Activated T-cell treated with anti-CD3 and anti-CD28 coated beads, Interleukin-2, amount 50 U/mL, for 4 hours (primary cell): ENCODE measurements around the gene CAV3. TPM values are rescaled to one million over a fixed set of nuclear protein-coding genes. Genes with fewer than 3 reads are reported as not detected.

Experiments used
- ATAC-seq, 2 donors: fragments of 200-7000 bp; cut with Tn5 transposase; one replicate each; pipeline ENCODE4 v1.10.0; 2021
- DNase-seq: peaks from one replicate; pipeline ENCODE4 v3.0.0-alpha.2; 2020
- H3K27me3 Mint-ChIP-seq: one replicate; pipeline ENCODE4 v1.8.0; 2021; ENCODE audit warnings: low read depth, mixed read lengths
- H3K36me3 Mint-ChIP-seq: one replicate; pipeline ENCODE4 v1.8.0; 2022; ENCODE audit warnings: mixed read lengths; ENCODE audit not compliant: insufficient read depth
- H3K4me1 Mint-ChIP-seq: one replicate; pipeline ENCODE4 v1.8.0; 2021; ENCODE audit warnings: low read depth, mixed read lengths
- H3K4me3 Mint-ChIP-seq: one replicate; pipeline ENCODE4 v1.8.0; 2021; ENCODE audit warnings: mild to moderate bottlenecking, moderate library complexity, mixed read lengths
- H3K9me3 Mint-ChIP-seq: one replicate; pipeline ENCODE4 v1.8.0; 2021; ENCODE audit warnings: mixed read lengths
- total RNA-seq, 3 donors: library from RNA; stranded (reverse); gene quantifications; one replicate each; pipeline ENCODE4 v1.2.1, GENCODE V29; 2021

The CAV3 gene
- total RNA-seq, 3 donors from 2014 or later: not detected

DNA sequence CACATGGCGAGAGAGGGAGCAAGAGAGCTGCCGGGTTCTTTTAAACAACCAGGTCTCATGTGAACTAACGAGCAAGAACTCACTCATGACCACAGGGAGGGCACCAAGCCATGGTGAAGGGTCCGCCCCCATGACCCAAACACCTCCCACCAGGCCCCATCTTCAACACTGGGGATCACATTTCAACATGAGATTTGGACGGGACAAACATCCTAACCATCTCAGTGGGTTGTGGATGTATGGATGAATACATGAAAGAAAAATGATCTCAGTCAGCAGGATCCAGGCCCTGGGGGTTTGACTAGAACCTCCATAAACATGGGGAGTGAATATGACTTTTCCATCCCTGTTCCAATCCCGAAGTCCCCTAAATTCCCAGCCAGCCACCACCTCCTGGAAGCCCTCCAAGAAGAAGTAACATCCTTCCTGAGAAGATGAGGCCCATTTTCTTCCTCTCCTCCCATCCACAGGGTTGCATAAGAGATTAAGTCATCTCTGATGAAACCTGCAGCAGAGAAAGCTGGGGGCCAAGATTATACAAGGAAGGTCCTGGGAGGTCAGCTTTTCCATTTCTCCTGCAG, 9.5 kb downstream of the CAV3 start:
- Mint-ChIP-seq H3K36me3 (no peaks in the 10 kb centered on the region), H3K9me3 (no peaks in the 10 kb centered on the region), H3K27me3 (no peaks in the 10 kb centered on the region), H3K4me1 (no peaks in the 10 kb centered on the region), H3K4me3 (no peak overlapping the region)
- DNase-seq: no peak
- ATAC-seq: no peak

DNA sequence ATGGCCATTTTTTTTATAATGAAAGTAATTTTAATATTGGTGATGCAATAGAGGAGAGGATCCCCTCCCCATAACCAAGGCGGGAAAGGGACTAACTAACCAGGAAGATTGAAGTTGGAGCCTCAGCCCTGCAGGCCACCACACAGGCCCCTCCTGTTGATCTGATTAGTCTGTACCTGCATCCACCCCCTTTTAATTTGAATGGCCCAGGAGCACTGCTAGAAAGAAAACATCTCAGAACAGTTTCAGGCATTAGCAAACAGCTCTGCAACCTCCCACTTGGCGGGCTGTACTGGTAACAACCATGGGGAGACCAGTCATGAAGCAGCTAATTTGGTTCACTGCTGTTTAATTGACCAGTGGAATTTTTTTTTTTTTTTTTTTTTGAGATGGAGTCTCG, 10.3 kb downstream of the CAV3 start:
- no peak overlapping the region for H3K4me3 Mint-ChIP-seq
- H3K4me1 Mint-ChIP-seq: no peaks in the 10 kb centered on the region
- no peaks in the 10 kb centered on the region for H3K27me3 Mint-ChIP-seq
- no peaks in the 10 kb centered on the region for H3K36me3 Mint-ChIP-seq
- no peaks in the 10 kb centered on the region for H3K9me3 Mint-ChIP-seq
- DNase-seq (no peak), ATAC-seq (no peak)

DNA sequence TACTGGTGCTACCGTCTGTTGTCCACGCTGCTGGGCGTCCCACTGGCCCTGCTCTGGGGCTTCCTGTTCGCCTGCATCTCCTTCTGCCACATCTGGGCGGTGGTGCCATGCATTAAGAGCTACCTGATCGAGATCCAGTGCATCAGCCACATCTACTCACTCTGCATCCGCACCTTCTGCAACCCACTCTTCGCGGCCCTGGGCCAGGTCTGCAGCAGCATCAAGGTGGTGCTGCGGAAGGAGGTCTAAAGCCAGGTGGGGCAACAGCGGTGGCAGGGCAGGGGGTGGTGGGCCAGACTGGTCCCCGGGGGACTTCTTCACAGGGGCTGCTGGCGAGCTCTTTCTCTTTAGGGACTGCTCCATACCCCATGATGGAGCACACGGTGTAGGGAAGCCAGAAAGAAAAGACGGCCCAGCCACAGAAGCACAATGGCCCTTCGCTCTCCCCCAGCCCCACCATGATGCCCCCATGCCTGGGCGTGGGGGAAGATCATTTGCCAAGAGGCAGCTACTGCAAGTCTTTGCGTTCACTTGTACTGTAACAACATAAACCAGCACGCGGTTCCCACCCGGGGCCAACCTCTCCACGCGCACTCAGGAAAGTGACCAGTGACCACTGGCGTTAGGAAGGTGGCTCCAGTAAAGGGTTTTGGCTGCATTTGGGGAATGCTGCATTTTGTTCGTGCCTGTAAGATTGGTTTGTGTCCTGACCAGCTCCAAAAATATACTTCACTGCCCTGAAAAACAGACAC, 12.2 kb downstream of the CAV3 start:
- Mint-ChIP-seq H3K4me1 (no peaks in the 10 kb centered on the region), H3K9me3 (no peaks in the 10 kb centered on the region), H3K4me3 (no peak overlapping the region), H3K36me3 (no peaks in the 10 kb centered on the region), H3K27me3 (no peaks in the 10 kb centered on the region)
- ATAC-seq: no peak
- no peak for DNase-seq

DNA sequence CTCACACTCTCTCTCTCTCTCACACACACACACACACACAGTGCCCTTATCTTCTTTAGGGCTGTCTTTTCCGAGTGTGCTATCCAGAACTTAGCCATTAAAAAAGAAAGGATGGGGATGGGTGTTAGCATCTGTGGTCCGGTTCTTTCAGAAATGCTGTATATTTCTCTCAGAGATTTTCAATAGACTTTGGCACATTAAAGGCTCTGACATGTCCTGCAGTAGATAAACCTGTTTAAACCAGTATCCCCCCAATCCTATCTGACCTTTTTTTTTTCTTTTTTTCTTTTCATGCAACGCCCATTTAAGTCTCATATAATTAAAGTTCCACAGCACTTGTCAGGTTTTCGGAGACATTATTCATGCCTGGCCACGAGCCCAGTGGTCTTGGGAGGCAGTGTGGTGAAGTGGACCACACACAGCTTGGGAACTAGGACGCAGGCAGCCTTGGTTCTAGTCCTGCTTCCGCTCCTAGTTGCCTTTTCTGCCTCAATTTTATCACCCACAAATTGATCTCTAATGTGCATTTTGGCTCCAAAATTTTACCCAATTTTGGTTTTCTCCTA, 13.3 kb downstream of the CAV3 start:
- Mint-ChIP-seq H3K9me3 (no peaks in the 10 kb centered on the region), H3K4me1 (no peaks in the 10 kb centered on the region), H3K27me3 (no peaks in the 10 kb centered on the region), H3K4me3 (no peak overlapping the region), H3K36me3 (no peaks in the 10 kb centered on the region)
- ATAC-seq (no peak), DNase-seq (no peak)

DNA sequence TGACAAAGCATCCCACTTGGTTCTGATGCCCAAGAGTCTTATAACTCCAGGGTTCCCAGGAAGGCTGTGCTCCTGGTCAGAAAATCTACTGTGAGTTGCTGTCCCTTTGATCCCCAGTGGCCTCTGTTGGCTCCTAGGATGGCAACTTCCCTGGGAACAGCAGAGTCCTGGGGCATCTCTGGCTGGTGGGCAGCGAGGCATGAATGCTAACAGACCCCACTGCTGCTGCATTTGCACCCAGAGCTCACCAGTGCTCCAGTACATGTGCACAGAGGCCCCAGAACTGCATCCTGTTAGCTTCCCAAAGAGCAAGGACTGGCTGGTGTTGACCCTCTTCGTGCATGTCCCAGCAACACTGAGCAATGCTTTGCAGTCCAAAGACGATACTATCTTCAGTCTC, 15.7 kb downstream of the CAV3 start:
- H3K4me1 Mint-ChIP-seq: no peaks in the 10 kb centered on the region
- no peaks in the 10 kb centered on the region for H3K27me3 Mint-ChIP-seq
- no peaks in the 10 kb centered on the region for H3K9me3 Mint-ChIP-seq
- ATAC-seq (no peak), DNase-seq (no peak)
- H3K36me3 Mint-ChIP-seq: no peaks in the 10 kb centered on the region
- no peak overlapping the region for H3K4me3 Mint-ChIP-seq

DNA sequence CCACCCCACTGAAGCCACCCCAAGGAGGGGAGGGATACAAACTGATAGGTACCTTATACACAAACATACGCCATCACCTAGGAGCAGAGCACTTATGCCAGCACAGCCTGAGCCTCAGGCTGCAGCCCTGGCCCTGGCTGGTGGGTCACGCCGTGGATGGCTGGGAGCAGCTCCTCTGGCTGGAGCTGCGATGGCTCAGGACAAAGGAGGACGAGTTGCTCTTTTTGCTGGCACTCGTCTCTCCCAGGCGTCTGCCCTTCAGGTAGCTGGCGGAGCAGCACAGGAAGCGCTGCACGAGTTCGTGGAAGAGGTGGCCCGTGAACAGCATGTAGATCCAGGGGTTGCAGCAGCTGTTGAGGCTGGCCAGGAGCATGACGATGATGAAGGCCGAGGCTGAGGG, 19.2 kb downstream of the CAV3 start:
- H3K27me3 Mint-ChIP-seq: no peaks in the 10 kb centered on the region
- no peak for DNase-seq
- no peaks in the 10 kb centered on the region for H3K9me3 Mint-ChIP-seq

DNA sequence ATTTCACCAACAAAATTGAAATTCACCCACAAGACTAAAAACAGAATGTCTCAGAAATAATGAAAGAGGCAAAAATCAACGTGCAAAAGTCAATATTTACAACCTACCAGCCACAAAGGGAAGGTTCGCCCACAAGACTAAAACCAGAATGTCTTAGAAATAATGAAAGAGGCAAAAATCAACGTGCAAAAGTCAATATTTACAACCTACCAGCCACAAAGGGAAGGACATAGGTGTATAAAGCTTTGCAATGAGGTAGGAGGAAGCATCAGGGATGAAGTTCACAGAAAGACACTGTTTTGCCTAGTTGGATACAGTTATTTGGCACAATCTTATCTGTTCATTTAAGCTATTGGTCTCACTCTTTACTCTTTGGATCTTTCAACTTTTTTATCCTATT, 21.5 kb downstream of the CAV3 start:
- Mint-ChIP-seq H3K36me3 (no peaks in the 10 kb centered on the region), H3K9me3 (no peaks in the 10 kb centered on the region), H3K4me3 (no peak overlapping the region), H3K27me3 (no peaks in the 10 kb centered on the region), H3K4me1 (no peaks in the 10 kb centered on the region)
- ATAC-seq: no peak
- no peak for DNase-seq

More for the DNA sequence above, 19.2 kb downstream of the CAV3 start:
- Mint-ChIP-seq H3K4me1 (no peaks in the 10 kb centered on the region), H3K4me3 (no peak overlapping the region), H3K36me3 (no peaks in the 10 kb centered on the region)
- ATAC-seq: no peak

DNA sequence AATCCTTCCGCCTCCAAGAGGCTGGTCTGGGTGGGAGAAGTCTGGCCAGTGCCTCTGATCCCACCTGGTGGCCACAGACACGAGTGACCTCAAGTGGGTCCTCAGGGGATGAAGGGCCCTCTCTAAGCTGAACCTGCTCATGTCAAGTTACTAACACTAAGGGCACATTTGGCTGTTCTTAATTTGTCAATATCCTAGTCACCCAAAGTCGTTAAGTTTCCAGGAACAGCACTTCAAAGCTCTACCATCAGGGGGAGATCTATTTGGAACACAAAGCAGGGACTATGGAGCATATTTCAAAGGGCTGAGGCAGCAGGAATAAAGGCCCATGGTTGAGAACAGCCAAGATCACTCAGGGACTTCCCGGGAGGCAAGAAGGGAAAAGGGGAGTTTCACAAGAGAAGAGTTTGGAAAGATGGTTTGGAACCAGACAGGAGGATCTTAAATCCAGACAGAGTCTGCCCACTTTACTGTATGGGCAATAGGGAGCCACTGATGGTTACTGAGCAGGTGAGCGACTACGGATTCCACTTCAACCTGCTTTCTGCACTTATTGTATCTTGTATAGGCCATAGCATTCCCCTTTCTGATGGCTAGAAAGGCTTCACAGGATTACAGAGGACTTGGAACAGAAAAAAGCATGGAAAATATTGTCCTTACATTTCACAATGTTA, 22.1 kb downstream of the CAV3 start:
- Mint-ChIP-seq H3K4me3 (no peak overlapping the region), H3K9me3 (no peaks in the 10 kb centered on the region), H3K36me3 (no peaks in the 10 kb centered on the region), H3K4me1 (no peaks in the 10 kb centered on the region), H3K27me3 (no peaks in the 10 kb centered on the region)
- no peak for ATAC-seq
- no peak for DNase-seq

DNA sequence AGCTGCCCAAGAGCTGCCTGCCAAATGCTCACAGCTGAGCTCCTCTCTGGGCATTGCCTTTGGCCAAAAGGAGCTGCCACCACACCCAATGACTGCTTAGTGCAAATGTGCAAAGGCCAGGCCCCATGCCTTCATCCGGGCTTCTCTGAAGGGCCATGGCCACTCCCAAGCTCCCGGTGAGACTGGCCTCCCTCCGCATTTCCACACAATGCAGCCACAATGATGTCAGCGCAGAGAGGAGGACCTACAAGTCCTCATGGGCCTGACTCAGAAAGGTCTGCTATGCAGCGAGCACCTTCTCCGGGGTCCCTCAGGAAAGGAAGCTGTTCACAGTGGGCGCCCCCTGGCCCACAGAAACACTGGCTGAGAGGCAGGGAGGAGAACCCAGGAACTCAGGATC, 23.1 kb downstream of the CAV3 start:
- DNase-seq: no peak
- H3K27me3 Mint-ChIP-seq: no peaks in the 10 kb centered on the region
- H3K4me3 Mint-ChIP-seq: no peak overlapping the region
- no peaks in the 10 kb centered on the region for H3K4me1 Mint-ChIP-seq
- no peak for ATAC-seq
- no peaks in the 10 kb centered on the region for H3K36me3 Mint-ChIP-seq
- no peaks in the 10 kb centered on the region for H3K9me3 Mint-ChIP-seq

DNA sequence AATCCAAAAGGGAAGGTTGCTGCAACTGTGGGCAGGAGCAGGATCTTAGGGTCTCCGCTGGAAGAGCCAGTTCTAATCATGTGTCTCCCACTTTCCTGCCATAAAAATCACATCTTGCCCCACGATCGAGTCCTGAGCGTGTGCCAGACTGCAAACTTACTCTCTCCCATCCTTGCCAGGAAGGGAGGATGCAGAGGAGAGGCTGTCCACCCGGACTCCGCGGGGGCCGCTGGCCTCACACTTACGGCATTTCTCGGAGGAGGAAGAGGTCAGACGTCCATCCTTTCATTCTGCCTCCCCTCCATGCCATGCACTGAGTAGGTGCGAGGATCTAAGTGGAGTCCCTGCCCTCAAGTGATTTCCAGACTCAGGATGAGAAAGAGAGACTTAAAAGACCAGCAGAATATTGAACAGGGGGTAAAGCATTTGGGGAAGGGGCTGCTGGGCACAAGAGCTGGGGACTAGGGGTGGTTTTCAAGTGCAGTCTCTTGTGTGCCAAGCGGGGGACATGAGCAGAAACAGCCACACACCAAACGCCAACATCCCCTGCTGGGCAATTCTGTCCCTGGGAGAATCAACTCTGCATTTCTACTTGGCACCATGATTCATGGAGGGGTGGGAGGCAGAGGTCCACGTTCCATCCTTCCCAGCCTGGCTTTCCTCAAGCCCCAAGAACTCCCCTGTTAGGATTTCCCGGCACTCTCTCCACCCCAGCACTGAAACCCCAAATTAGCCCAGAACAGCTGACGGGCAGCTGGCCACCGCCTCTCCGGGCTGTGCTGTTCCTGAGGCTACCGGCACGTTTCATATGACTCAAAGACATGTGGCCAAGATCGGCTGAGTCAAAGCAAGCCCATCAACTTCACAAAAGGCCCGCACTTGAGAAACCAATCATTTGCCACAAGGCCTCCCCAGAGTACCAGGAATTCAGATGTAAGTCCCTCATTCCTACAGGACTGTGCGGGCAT, 24.2 kb downstream of the CAV3 start:
- no peak overlapping the region for H3K4me3 Mint-ChIP-seq
- no peaks in the 10 kb centered on the region for H3K4me1 Mint-ChIP-seq
- H3K9me3 Mint-ChIP-seq: no peaks in the 10 kb centered on the region
- DNase-seq (no peak), ATAC-seq (no peak)
- no peaks in the 10 kb centered on the region for H3K36me3 Mint-ChIP-seq
- no peaks in the 10 kb centered on the region for H3K27me3 Mint-ChIP-seq

DNA sequence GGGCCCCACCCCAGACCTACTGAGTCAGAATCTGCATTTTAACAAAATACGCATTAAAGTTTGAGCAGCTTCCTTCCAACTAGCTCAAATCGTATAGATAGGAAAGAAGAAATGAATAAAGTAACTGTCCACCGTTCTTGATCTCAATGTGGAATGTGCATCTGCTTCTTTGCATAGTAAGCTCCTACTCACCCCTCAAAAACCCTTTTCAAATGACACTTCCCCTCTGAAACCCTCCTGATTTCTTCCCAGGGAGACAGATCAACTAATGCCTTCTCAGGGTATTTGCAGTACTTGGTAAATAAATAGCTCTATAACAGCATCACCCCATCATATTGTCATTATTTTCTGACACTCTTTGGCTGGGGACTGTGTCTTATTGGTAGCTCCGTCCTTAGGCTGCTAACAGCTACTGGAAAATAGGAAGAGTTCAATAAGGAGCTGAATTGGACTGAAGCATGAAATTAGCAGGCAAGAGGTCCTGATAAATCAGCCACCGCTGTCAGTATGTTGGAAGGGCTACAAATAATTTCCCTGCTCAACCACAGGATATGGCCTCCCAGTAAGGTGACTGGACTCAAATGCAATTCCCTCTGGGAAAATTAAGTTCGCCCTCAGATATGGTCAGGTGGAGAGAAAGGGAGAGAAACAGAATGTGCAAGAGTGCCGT, 25.6 kb downstream of the CAV3 start:
- Mint-ChIP-seq H3K4me3 (no peak overlapping the region), H3K36me3 (no peaks in the 10 kb centered on the region), H3K4me1 (no peaks in the 10 kb centered on the region), H3K27me3 (no peaks in the 10 kb centered on the region), H3K9me3 (no peaks in the 10 kb centered on the region)
- ATAC-seq: no peak
- DNase-seq: no peak

DNA sequence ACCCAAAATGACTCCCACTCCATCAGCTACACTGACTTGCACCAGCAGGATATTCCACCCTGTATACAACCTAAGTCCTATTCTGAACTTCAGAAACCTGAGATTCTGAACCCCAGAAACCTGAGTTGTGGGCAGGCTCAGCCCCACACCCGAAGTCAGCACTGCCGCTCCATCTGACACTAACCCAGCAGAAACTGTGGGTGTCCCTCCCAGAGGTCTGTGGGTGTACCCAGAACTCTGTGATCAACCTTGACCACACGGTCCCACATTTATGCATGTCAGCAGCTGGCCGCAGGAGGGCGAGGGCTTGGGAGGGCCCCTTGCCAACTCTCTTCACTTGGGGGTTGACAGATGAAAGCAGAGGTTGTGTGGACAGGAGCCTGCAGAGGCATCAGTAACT, 26.5 kb downstream of the CAV3 start:
- no peak for DNase-seq
- ATAC-seq: no peak
- no peaks in the 10 kb centered on the region for H3K27me3 Mint-ChIP-seq

DNA sequence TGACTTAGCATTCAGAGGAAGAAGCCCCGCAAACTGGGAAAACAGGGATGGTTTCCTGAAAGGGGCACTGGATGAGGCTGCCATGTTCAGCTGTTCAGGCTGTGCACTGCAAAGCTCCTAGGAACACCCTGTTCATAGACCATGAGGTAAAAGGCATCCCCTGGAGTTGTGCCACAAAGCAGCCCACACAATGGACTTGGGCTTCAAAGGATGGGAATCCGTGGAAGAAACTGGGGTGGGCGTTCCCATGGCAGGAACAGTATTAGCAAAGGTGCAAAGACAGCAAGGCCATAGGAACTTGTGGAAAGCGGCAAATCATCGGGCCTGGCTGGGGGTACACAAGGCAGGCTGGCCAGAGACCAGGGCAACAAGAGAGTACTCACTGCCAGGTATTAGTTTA, 26.9 kb downstream of the CAV3 start:
- H3K9me3 Mint-ChIP-seq: no peaks in the 10 kb centered on the region
- H3K4me3 Mint-ChIP-seq: no peak overlapping the region
- H3K27me3 Mint-ChIP-seq: no peaks in the 10 kb centered on the region
- no peak for ATAC-seq
- no peak for DNase-seq
- H3K4me1 Mint-ChIP-seq: no peaks in the 10 kb centered on the region
- H3K36me3 Mint-ChIP-seq: no peaks in the 10 kb centered on the region

More for the DNA sequence above, 26.5 kb downstream of the CAV3 start:
- H3K9me3 Mint-ChIP-seq: no peaks in the 10 kb centered on the region
- no peaks in the 10 kb centered on the region for H3K36me3 Mint-ChIP-seq
- H3K4me1 Mint-ChIP-seq: no peaks in the 10 kb centered on the region
- no peak overlapping the region for H3K4me3 Mint-ChIP-seq
